ENCODE data around the gene DVL1.
A peak's percentile ranks its signal among the peaks of the same experiment; 100 is the strongest.
"Not testable (repeated sequence)": the region's sequence is repeated elsewhere in the genome, so short reads cannot be mapped to it uniquely, and the experiment has no call there.

Gene DVL1

DNA sequence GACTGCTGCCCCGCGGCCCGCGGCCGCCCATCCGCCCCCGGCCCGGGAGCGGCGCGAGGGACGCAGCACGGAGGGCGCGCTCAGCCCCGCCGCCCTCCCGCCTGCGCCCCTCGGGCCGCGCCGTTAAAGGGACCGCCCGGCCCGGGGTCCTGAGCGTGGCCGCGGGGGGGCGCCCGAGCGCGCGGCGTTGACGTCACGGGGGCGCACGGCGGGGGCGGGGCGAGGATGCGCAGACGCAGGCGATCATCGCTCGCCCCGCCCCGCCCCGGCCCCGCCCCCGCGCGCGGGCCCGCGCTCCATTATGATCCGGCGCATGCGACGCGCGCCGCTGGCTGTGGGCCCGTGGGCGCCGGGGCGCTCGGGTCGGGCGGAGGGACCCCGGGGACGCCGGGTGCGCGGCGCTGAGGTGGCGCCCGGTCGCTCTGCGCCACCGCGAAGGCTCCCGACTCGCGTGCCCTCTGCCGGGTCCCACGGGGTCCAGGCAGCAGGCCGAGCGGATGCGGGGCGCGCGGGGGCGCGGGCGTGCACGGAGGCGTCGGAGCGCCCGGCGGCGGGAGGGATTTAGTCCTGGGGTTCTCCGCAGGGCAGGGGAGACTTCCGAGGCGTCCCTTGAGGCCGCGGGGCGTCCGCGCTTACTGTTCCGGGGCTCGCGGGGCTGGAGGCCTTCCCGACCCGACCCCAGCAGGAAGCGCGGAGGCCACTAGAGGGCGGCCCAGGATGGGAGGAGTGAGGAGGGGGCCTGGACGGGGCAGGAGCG is at the start of gene DVL1:
Gene DVL1, minus strand, starts transcription at position 163 of the 757 bp plus-strand sequence. CDS start 353 bp downstream, outside the sequence.
- DNase-seq (ENCODE audit: low read depth in 2 of 2): peak; percentile 28 to 31

DNA sequence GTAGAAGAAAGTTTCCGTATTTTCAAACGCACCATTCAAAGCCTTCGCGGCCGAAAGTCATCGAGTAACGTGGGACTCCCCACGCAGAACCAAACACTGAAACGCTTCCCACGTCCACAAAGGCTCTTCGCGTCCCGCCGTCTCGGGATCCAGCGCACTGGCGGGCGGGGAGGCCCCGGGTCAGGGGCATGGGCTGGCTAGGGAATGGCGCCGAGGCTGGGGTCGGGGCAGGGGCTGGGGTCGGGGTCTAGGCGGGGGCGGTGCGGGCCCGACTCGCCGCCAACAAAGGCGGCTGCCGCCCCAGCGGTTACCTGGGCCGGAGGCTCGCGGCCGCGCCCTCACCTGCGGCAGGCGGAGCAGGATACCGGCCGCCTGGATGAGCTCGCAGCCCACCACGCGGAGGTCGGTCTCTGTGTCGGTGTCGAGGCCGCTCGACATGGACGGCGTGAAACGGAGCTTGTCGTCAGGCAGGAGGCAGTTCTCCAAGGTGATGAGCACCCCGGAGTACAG is 49.5 kb upstream of the DVL1 start:
- DNase-seq (ENCODE audit: low read depth in 2 of 2): no peak

DNA sequence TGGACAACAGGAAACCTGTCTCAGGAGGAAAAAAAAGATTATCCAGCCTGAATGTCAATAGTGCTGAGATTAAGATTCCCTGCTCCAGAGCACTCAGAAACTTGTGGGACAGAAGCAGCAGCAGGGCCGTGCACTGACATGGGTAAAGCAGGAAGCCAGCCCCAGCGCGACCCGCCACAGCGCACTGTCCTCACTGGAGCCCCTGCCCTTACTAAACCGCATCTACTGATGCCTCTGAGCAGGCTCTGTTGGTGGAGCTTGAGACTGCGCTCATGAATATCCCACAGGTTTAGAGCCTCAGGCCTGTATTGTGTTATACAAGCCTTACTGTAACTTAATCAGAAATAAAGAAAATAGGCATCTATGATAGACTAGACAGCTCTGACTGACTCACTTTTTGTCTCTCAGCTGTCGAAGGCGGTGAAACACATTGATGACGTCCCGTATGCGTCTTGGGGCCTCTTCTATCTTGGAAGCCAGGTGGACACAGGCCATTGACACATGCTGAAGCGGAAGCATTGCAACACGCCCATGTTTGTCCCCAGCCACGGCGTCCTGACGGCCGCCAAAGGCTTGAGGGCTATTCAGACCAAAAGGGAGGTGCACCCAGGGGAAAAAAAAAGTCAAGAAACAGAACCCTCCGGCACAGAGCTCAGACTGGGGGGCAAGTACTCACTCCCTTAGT is 48.8 kb upstream of the DVL1 start:
- no peak for DNase-seq (ENCODE audit: low read depth in 2 of 2)

DNA sequence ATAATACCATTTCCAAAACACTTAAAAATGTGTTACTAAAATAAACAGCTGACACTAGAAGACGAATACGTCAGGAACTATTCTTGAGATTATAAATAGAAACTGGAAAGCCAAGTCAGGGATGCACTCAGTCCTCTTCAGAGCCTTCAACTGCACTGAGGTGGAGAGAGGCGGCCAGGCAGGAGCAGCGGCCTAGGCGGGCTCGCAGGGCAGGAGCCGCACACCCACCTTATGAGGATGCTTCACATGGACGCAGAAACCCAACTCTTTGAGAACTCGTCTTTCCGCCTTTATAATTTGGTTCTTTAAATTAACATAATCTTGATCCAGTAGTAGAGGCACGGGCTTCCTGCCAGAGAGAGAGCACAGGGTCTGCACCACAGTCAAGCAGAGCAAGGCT is 45.9 kb upstream of the DVL1 start:
- no peak for DNase-seq (ENCODE audit: low read depth in 2 of 2)

DNA sequence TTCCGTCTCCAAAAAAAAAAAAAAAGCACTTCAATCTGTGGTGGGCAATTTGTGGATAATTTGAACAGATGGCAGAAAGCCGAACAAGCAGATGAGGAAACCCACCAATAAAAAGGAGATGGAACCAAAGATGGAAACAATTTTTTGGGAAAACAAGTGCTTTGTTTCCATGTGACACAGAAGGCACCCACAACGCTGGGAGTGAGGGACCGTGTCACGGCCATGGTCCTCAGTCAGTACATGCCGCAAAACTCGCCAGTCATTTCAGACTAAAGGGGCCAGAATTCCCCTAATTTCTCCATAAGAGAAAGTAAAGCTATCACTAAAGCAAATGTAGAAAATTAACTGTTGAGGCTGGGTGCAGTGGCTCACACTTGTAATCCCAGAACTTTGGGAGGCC is 44.9 kb upstream of the DVL1 start:
- no peak for DNase-seq (ENCODE audit: low read depth in 2 of 2)

DNA sequence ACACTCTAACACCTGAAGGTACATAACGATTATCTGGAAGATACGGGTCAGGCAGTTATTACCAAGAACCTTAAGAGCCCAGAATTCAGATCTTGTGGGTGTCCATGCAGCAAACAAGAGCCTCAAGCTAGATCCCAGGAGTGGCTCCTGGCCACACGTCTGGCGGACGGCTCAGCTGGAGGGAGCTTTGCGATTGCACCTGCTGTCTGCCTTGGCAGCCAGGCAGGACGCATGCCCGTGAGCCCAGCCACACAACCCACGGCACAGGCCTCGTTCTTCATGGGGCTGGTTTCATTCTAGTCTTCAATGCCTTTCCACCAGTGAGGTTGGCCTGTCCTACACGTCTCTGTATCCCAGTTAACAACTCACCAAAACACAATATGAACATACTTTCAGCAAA is 44.2 kb upstream of the DVL1 start:
- no peak for DNase-seq (ENCODE audit: low read depth in 2 of 2)

DNA sequence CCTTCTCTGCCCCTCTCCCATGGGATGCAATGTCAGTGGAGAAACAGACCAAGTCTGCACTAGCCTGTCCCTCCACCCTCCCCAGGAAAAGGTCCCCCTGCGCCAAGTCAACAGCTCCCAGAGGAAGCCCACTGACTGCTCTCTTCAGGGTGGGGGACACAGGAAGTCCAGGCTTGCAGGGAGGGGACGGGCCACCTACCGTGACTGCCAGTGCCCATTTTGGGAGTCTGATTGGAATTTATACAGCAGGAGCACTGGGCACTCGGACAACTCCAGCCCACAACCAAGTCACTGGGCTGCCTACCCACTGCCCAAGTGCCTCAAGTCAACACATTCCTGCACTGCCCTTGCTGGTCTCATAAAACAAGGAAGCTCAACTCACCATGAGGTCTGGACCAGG is 43.8 kb upstream of the DVL1 start:
- DNase-seq (ENCODE audit: low read depth in 2 of 2): no peak

DNA sequence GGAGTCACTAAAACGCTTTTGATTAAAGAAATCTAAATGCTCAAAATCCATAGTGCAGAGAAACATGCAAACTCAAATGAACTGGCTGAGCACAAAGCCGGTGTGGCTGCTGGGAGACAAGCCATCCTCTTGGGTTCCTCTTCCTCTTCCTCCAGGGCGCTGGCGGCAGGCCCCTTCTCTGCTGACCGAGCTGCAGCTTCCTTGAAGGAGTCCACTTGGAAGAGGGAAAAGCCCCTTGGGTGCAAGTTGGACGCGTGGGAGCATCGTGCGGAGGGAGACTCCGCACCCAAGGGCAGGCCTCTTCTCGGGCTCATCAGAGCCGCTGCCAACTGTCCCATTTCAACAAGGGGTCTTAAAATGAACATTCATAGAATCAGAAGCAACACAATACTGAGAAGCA is 42.0 kb upstream of the DVL1 start:
- no peak for DNase-seq (ENCODE audit: low read depth in 2 of 2)

DNA sequence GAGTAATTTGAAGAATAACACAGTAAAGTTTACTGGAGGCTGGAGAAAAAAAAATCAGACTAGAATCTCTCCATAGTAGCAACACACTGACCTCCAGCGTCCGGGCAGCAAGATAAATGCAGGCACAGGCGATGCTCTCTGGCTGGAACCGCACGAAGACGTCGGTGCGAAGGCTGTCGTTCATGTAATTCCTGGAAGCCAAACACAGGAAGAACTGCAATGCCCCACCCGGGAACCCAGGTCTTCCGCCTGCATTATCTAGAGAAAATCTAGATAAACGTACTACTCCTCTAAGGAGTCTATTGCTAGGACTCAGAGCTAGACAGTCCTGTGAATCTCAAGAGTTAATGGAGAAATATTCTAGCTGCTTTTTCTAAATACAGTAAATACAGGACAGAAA is 41.5 kb upstream of the DVL1 start:
- no peak for DNase-seq (ENCODE audit: low read depth in 2 of 2)

DNA sequence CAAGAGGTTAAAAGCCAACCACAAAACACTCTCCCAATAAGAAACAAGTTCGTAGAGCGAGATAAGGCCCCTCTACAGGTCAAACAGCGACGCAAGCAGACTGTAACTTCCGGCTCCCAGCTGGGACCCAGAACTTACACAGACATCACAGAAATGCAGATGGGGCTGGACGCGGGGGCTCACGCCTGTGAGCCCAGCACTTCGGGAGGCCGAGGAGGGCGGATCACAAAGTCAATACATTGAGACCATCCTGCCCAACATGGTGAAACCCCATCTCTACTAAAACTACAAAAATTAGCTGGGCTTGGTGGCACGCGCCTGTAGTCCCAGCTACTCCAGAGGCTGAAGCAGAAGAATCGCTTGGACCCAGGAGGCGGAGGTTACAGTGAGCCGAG is 38.9 kb upstream of the DVL1 start:
- no peak for DNase-seq (ENCODE audit: low read depth in 2 of 2)

DNA sequence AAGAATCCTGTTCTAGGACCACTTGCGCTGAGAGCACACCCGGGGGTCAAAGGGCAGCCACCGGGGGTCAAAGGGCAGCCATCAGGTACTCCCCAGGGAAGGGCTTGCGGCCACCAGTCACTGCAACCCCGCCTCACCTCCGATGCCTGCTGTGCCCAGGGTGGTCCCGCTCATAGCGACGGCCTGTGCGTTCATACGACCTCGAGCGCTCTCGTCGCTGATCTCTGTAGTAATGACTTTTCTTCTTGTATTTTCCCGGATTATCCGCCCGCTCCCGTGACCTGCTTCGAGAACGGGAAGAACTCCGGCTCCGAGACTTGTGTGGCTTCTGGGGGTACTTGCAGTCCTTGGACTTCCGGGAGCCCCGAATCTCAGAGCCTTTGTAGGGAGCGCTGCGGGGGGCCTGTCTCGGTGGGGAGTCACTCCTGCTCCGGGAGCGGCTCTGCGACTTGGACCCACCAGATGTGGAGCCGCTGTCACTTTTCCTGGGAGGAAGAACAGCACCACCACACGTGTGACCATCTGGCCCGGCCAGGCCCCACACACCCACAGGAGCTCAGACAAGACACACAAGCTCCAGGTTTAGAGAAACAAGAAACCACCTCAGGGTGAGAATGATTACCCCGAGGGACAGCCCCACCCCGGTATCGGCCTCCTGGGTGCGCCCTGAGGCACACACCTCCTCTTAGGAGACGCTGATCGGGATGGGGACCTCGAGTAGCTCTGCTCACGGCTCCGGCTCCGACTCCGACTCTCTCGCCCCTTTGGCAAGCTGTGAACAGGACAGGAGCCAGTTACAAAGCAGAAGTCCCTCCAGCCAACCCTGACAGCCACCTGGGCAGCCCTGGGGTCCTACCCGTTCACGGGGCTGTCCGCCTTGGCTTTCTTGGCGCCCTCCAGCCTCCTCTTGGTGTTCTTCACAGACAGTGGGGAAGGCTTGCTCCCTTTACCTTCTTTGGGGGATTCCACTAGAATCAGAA is 38.2 kb upstream of the DVL1 start:
- no peak for DNase-seq (ENCODE audit: low read depth in 2 of 2)

DNA sequence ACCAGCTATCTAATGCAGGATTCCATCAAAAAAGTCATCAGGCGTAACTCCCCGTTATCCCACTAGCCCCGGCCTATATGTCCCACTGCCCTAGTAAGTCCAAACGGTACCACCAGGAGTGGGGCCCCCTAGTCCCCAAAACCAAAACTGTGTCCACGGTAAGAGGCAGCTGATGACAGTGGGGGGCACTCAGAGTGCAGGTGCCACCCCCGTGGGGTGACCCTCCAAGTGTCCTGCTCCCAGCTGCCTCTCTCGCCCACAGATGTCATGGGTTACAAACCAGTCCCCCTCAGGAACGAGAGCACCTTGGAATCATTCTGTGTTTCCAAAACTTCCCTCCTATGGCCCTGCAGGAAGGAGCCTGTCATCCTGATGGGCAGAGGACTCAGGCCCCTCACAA is 36.7 kb upstream of the DVL1 start:
- no peak for DNase-seq (ENCODE audit: low read depth in 2 of 2)

DNA sequence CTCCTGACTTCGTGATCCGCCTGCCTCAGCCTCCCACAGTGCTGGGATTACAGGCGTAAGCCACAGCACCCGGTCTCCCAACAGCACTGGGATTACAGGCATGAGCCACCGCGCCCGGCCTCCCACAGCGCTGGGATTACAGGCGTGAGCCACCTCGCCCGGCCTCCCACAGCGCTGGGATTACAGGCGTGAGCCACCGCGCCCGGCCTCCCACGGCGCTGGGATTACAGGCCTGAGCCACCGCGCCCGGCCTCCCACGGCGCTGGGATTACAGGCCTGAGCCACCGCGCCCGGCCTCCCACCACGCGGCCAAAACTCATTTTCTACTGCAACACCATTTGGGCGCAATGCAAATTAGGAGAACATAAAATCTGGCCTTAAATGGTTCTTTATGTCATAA is 36.1 kb upstream of the DVL1 start:
- not testable (repeated sequence) for DNase-seq (ENCODE audit: low read depth in 2 of 2)

DNA sequence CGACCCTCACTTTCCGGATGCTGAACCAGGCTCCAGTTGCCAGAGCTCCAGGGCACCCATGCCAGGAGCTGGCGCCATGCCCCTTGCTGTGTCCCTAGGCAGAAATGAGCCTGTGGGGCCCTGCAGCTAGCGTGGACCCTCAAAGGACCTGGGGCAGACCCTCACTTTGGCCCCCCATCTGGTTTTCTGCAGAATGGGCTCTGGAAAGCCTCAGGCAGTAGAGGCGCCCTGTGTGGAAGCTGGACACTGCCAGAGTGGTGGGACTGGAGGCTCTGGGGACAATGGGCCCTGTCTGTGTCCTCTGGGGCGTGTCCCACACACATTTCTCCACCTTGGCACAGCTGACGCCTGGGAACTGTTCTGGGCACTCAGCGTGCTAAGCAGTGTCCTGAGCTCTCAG is 32.1 kb upstream of the DVL1 start:
- no peak for DNase-seq (ENCODE audit: low read depth in 2 of 2)

DNA sequence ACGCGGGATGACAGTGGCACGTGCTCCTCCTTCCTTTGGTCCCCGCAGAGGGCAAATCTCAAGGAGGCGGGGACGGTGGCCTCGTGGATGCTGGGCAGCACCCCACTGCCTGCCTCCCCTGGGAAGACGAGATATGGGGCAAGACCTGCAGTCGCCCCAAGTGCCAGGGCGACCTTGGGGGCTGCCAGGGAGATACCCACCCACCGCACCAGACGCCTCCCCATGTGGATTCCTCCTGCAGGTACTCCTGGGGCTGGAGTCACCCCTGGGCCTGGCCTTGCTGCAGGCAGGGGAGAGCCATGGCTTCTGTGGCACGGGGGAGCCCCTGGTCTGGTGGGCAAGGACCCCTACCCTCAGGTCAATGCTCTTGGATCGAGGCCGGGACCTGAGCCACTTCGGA is 31.6 kb upstream of the DVL1 start:
- DNase-seq (ENCODE audit: low read depth in 2 of 2): no peak

DNA sequence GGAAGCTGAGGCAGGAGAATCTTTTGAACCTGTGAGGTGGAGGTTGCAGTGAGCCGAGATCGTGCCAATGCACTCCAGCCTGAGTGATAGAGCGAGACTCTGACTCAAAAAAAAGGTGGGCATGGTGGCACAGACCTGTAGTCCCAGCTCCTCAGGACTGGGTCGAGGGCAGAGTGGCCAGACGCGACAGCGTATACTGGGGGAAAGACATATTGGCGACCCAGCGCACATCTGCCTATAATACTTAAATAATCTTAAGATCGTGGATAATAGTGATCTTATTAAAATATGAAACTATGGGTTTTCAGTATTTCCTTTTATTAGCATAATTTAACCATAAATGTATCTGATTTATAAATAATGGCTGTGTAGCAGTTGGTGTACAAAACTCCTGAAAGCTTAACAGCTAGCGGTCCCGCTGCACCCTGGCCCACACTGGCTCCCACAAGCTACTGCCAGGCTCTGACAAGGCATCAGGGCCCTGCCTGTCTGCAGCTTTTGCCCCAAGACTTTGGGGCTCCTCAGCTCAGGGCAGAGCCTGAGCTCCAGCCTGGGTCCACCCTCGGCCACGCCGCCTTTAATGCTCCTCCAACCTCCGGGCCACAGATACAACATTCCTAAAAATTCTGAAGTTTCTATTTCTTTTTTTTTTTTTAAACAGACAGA is 28.5 kb upstream of the DVL1 start:
- no peak for DNase-seq (ENCODE audit: low read depth in 2 of 2)

DNA sequence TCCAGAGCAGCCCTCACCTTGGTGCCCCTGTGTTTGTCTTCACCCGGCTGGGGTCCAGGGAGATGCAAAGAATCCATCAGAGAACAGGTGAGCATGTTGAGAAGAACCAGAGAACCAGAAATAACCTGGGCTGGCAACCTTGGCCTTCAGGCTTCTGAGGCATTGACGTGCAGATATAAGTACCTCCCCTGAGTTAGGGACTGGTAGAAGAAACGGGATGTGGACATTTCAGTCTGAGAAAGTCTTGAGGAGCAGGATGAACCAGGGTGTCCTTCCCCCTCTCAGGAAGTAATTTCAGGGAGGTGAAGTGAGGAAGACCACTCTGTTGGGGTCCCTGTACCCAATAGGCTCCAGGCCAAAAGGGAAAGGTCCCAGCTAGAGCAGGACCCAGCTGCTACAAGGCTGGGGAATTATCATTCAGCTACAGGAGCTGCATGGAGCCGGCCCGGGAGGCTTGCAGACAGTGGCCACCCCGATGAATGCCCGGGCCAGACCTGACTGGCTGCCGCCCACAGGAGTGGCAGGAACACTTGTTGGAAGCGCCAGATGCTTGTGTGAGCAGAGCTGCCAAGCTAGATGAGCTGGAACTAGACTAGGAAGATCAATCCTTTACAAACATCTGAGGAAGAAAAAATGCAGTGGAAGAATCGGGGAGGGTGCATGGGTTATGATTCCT is 27.5 kb upstream of the DVL1 start:
- no peak for DNase-seq (ENCODE audit: low read depth in 2 of 2)

DNA sequence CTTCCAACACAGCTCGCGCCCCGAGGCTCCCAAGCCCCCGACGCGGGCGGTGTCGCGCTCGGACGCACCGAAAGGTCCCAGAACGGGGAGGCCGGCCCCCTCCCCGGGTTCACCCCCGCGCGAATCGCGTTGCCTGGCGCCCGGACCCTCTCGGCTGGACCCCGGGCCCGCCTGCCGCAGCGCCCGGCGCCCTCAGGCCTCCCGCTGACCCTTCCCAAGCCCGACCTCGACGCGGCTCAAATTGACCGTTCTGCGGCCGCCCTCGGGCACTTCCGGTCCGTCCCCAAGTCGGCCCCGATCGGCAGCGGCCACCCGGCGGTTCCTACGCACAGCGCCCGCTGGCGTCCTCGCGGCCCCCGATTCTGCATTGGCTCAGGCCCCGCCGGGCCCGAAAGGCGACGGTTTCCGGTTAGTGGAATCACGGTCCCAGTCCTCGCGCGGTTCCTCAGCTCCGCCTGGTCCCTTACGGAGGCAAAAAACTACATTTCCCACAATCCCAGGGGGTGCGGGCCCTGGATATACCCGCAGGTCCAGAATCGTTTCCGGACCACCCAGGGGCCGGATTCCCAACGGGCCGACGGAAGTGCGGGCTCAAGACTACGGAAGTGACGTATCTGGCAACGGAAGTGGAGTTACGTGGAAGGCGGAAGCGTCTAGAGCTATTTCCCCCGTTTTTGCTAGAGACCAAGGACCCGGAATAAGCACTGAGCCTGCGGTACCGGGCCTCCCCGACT is 25.9 kb upstream of the DVL1 start, which contains the start of gene AURKAIP1:
Gene AURKAIP1, minus strand, starts transcription at position 279 of the 734 bp plus-strand sequence. CDS start 451 bp downstream, outside the sequence.
- DNase-seq (ENCODE audit: low read depth in 2 of 2): peak; percentile 99

DNA sequence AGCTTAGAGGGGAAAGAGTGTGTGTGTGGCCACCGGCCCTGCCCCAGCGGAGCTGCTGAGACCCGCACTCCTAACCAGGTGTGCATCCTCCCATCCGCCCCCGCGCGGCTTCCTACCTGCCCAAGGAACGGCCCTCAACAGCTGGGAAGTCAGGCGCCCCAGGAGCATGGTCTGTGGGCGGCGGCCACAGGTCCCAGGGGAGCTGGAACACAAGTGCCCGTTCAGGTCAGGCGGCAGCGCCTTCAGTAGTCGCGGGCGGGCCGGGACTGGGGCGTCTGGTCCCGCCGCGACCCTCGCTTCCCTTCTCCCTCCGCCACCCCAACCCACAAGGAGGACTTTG is 25.3 kb upstream of the DVL1 start:
- no peak for DNase-seq (ENCODE audit: low read depth in 2 of 2)

Measured in fibroblast of skin of left biceps (primary cell).